Measurements from ENCODE around the gene CDH12. TPM values are rescaled to one million over a fixed set of nuclear protein-coding genes. Genes with fewer than 3 reads are reported as not detected.

The CDH12 gene
- total RNA-seq, 1 donor from 2014 or later = not detected

DNA sequence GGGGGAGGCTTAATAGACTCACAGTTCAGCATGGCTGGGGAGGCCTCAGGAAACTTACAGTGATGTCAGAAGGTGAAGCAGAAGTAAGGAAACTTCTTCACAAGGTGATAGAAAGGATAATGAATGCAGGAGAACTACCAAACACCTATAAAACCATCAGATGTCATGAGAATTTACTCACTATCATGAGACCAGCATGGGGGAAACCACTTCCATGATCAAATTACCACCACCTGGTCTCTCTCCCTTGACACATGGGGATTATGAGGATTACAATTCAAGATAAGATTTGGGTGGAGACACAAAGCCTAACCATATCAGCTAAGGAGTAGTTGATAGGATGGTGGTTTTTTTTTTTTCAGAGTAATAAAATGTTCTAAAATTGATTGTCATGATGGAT is 201.8 kb downstream of the CDH12 start:
- no peak overlapping the region for H3K4me3 Mint-ChIP-seq (ENCODE audit: unreplicated experiment)
- H3K4me2 ChIP-seq (ENCODE audit: low read length) = no peak overlapping the region
- H2AFZ ChIP-seq (ENCODE audit: low read depth, low read length) = no peak overlapping the region
- H3K4me1 ChIP-seq (ENCODE audit: insufficient read depth, low read length) = no peaks in the 10 kb centered on the region
- H3K4me3 ChIP-seq (ENCODE audit: insufficient read depth, low read depth, low read length) = no peak overlapping the region
- no peaks in the 10 kb centered on the region for H3K27me3 ChIP-seq (ENCODE audit: insufficient read depth, low read length)
- H3K9me3 Mint-ChIP-seq (ENCODE audit: unreplicated experiment) = no peaks in the 10 kb centered on the region
- H3K9me3 ChIP-seq (ENCODE audit: insufficient read depth, low read depth, low read length) = peaks cover 2% of the 10 kb centered on the region
- DNase-seq (ENCODE audit: low read depth) = no peak
- no peaks in the 10 kb centered on the region for H3K79me2 ChIP-seq (ENCODE audit: insufficient read depth, low read length)
- no peak overlapping the region for H3K27ac ChIP-seq (ENCODE audit: low read depth, low read length)
- FAIRE-seq = no peak
- H3K27ac Mint-ChIP-seq (ENCODE audit: unreplicated experiment) = no peak overlapping the region
- no peaks in the 10 kb centered on the region for H3K36me3 ChIP-seq (ENCODE audit: insufficient read depth, low read length)
- H3K36me3 Mint-ChIP-seq (ENCODE audit: low read depth, unreplicated experiment) = no peaks in the 10 kb centered on the region
- H4K20me1 ChIP-seq (ENCODE audit: insufficient read depth, low read length) = no peaks in the 10 kb centered on the region
- no peak overlapping the region for H3K9ac ChIP-seq (ENCODE audit: low read length)
- TF ChIP-seq EZH2 (IDR thresholded peaks at IDR 0.05; ENCODE audit: insufficient read depth, low read length) = no peak
- TF ChIP-seq, protein P1, sequence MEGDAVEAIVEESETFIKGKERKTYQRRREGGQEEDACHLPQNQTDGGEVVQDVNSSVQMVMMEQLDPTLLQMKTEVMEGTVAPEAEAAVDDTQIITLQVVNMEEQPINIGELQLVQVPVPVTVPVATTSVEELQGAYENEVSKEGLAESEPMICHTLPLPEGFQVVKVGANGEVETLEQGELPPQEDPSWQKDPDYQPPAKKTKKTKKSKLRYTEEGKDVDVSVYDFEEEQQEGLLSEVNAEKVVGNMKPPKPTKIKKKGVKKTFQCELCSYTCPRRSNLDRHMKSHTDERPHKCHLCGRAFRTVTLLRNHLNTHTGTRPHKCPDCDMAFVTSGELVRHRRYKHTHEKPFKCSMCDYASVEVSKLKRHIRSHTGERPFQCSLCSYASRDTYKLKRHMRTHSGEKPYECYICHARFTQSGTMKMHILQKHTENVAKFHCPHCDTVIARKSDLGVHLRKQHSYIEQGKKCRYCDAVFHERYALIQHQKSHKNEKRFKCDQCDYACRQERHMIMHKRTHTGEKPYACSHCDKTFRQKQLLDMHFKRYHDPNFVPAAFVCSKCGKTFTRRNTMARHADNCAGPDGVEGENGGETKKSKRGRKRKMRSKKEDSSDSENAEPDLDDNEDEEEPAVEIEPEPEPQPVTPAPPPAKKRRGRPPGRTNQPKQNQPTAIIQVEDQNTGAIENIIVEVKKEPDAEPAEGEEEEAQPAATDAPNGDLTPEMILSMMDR (IDR thresholded peaks at IDR 0.05; ENCODE audit: insufficient read depth, low read depth, low read length) = no peak
- no peaks in the 10 kb centered on the region for H3K4me1 Mint-ChIP-seq (ENCODE audit: low read depth, unreplicated experiment)
- H3K27me3 Mint-ChIP-seq (ENCODE audit: low read depth, unreplicated experiment) = no peaks in the 10 kb centered on the region

DNA sequence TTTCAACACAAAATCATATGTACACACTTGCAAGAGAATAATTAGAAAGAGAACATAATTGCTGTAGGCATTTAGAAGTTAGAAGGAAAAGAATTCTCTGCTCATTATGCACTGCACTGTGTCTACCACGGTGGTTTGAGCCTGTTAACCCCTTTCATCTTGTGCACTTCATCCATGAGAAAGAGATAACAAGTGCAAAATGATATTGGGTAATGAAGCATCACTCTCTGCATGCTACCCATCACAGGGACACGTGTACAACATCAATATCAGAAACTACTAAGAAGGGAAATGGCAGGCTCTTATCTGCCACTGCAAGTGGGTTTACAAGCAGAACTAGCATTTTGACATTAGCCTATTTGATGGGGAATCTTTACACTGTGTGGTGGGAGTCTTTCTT is 202.6 kb downstream of the CDH12 start:
- FAIRE-seq = no peak
- no peak overlapping the region for H3K4me3 Mint-ChIP-seq (ENCODE audit: unreplicated experiment)
- no peak overlapping the region for H3K9ac ChIP-seq (ENCODE audit: low read length)
- H3K36me3 Mint-ChIP-seq (ENCODE audit: low read depth, unreplicated experiment) = no peaks in the 10 kb centered on the region
- H3K4me3 ChIP-seq (ENCODE audit: insufficient read depth, low read depth, low read length) = no peak overlapping the region
- no peaks in the 10 kb centered on the region for H3K4me1 Mint-ChIP-seq (ENCODE audit: low read depth, unreplicated experiment)
- no peak overlapping the region for H3K27ac Mint-ChIP-seq (ENCODE audit: unreplicated experiment)
- H3K27me3 ChIP-seq (ENCODE audit: insufficient read depth, low read length) = no peaks in the 10 kb centered on the region
- H3K4me2 ChIP-seq (ENCODE audit: low read length) = no peak overlapping the region
- no peak overlapping the region for H2AFZ ChIP-seq (ENCODE audit: low read depth, low read length)
- DNase-seq (ENCODE audit: low read depth) = no peak
- H3K36me3 ChIP-seq (ENCODE audit: insufficient read depth, low read length) = no peaks in the 10 kb centered on the region
- H3K9me3 ChIP-seq (ENCODE audit: insufficient read depth, low read depth, low read length) = peaks cover 2% of the 10 kb centered on the region
- H3K4me1 ChIP-seq (ENCODE audit: insufficient read depth, low read length) = no peaks in the 10 kb centered on the region
- H3K27me3 Mint-ChIP-seq (ENCODE audit: low read depth, unreplicated experiment) = no peaks in the 10 kb centered on the region
- no peaks in the 10 kb centered on the region for H3K79me2 ChIP-seq (ENCODE audit: insufficient read depth, low read length)
- no peak overlapping the region for H3K27ac ChIP-seq (ENCODE audit: low read depth, low read length)
- no peaks in the 10 kb centered on the region for H3K9me3 Mint-ChIP-seq (ENCODE audit: unreplicated experiment)
- no peaks in the 10 kb centered on the region for H4K20me1 ChIP-seq (ENCODE audit: insufficient read depth, low read length)
- TF ChIP-seq EZH2 (IDR thresholded peaks at IDR 0.05; ENCODE audit: insufficient read depth, low read length) = no peak
- TF ChIP-seq, protein P1 (IDR thresholded peaks at IDR 0.05; ENCODE audit: insufficient read depth, low read depth, low read length) = no peak

DNA sequence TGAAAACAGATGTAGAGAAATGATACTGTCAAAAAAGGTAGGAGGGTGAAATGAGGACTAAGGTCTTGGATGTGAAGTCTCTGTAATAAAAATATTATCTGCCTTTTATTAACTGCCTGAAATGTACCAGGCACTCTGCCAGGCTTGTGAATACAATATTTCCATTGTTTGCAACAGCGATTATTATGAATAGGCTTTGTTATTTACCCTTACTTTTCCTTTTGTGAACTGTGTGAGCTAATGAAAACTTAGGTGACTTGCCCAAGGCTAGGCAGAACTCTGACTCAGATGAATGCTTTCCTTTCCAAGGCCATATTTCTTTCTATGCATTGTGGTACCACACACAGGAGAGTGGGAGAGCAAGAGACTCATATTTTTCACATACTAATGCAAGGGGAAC is 204.1 kb downstream of the CDH12 start:
- Histone ChIP-seq H3K4me1 (ENCODE audit: insufficient read depth, low read length) (no peaks in the 10 kb centered on the region), H3K9ac (ENCODE audit: low read length) (no peak overlapping the region), H3K4me2 (ENCODE audit: low read length) (no peak overlapping the region), H3K36me3 (ENCODE audit: insufficient read depth, low read length) (no peaks in the 10 kb centered on the region), H3K79me2 (ENCODE audit: insufficient read depth, low read length) (no peaks in the 10 kb centered on the region), H3K9me3 (ENCODE audit: insufficient read depth, low read depth, low read length) (peaks cover 2% of the 10 kb centered on the region), H2AFZ (ENCODE audit: low read depth, low read length) (no peak overlapping the region), H4K20me1 (ENCODE audit: insufficient read depth, low read length) (no peaks in the 10 kb centered on the region), H3K27ac (ENCODE audit: low read depth, low read length) (no peak overlapping the region), H3K27me3 (ENCODE audit: insufficient read depth, low read length) (no peaks in the 10 kb centered on the region), H3K4me3 (ENCODE audit: insufficient read depth, low read depth, low read length) (no peak overlapping the region)
- Mint-ChIP-seq H3K27ac (ENCODE audit: unreplicated experiment) (no peak overlapping the region), H3K4me1 (ENCODE audit: low read depth, unreplicated experiment) (no peaks in the 10 kb centered on the region), H3K27me3 (ENCODE audit: low read depth, unreplicated experiment) (no peaks in the 10 kb centered on the region), H3K4me3 (ENCODE audit: unreplicated experiment) (no peak overlapping the region), H3K36me3 (ENCODE audit: low read depth, unreplicated experiment) (no peaks in the 10 kb centered on the region), H3K9me3 (ENCODE audit: unreplicated experiment) (no peaks in the 10 kb centered on the region)
- TF ChIP-seq EZH2 (IDR thresholded peaks at IDR 0.05; ENCODE audit: insufficient read depth, low read length) = no peak
- TF ChIP-seq, protein P1 (IDR thresholded peaks at IDR 0.05; ENCODE audit: insufficient read depth, low read depth, low read length) = no peak
- DNase-seq (ENCODE audit: low read depth) (no peak), FAIRE-seq (no peak)
